GM18907 (cell line): ENCODE data around the gene MILR1.
"Not testable (repeated sequence)": the region's sequence is repeated elsewhere in the genome, so short reads cannot be mapped to it uniquely, and the experiment has no call there.

Experiments used
- ATAC-seq: cut with Tn5 transposase; IDR thresholded peaks from one replicate; pipeline ENCODE4 v1.9.1; 2021; ENCODE audit warnings: mild to moderate bottlenecking, moderate library complexity; ENCODE audit not compliant: unreplicated experiment

MILR1 gene

DNA sequence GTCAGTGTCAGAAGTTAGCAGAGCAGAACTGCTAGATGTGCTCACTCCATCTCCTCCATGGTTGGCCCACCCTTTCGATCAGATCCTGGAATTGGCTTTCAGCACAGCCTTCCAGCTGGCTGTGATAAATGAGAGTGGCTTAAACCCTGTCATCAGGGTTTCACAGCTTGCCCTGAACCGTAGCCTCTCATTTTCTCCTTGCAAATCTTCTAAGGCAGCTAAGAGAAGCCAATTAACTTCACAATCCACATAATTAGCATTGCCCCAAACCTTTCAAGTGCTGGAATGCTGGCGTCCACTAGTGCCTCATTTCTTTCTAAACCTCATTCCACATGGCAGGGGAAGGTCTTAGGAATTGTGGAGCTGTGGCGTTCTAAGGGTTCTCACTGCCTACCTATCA is 21.7 kb downstream of the MILR1 start:
- ATAC-seq = no peak

DNA sequence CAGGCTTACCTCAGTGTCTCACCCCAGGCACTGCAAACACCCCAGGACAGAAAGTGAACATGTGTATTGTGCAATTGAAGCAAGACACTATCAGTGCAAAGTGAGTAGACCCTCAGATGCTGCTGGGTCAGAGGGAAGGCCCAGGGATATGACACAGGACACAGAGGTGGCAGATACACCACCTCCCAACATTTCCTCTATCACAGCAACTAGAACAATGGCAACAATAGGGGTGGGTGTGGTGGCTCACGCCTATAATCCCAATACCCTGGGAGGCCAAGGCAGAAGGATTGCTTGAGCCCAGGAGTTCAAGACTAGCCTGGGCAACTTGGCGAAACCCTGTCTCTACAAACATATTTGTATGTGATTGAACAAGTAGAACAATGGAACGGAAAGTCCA is 22.5 kb downstream of the MILR1 start:
- no peak for ATAC-seq

DNA sequence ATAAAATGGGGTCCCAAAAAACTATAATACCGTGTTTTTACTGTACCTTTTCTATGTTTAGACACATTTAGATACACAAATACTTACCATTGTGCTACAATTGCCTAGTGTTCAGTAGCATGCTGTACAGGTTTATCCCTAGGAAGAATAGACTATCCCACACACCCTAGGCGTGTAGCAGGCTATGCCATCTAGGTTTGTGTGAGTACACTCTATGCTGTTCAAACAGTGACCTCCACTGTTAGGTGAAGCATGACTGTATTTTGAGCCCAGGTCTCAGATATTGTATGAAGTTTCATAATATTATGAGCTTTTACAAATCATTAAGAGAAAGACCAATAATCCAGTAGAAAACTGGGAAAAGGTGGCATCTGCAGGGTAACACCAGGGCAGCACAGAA is 23.6 kb downstream of the MILR1 start:
- ATAC-seq = no peak

DNA sequence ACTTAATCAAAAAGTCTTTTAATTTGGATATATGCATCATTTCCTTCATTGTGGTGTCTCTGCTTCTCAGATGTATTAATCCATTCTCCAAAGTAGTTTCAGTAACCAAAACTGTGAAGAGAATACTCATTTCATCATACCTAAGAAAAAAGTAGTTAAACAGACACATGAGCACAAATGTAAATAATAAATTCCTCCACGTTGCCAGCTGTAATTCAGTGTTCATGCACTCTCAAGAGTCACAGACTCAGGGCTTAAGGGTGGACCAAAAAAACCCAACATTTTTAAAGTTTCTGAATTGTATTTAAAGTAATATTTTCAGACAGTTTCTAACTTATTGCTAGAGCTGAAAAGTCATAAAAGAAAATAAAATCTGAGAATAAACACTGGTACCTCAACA is 28.9 kb downstream of the MILR1 start:
- ATAC-seq = no peak

DNA sequence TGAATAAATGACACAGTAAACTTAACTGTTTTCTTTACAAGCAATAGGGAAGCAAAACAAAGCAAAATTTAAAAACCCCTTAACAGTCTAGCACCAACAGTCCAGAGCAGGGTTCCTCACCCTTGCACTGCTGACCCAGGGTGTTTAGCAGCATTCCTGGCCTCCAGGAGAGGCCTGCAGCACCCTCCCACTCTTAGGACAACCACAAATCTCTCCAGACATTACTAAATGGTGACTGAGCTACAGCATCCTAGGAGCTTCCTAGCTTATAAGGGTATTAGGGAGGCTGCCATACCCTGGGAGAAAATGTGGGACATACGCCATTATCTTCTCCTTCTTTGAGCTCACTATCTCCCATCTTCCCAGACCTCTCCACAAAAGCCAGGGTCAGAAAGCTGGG is 32.0 kb downstream of the MILR1 start:
- no peak for ATAC-seq

DNA sequence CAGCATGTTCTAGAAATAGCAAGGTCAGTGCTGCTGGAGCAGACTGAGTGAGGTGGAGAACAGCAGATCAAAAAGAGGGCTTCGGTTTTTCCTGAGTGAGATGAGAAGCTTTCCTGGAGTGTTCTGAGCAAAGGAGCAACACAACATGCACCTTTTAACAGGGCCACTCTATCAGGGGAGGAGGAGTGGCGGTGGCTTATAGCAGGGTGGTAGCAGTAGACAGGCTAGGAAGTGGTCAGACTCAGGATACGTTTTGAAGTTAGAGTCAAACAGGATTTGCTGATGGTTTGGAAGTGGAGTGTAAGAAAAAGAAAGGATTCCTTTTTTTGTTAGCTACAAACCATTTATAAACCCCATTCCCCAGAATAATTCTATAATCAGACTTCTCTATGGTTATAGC is 35.5 kb downstream of the MILR1 start:
- ATAC-seq = no peak

DNA sequence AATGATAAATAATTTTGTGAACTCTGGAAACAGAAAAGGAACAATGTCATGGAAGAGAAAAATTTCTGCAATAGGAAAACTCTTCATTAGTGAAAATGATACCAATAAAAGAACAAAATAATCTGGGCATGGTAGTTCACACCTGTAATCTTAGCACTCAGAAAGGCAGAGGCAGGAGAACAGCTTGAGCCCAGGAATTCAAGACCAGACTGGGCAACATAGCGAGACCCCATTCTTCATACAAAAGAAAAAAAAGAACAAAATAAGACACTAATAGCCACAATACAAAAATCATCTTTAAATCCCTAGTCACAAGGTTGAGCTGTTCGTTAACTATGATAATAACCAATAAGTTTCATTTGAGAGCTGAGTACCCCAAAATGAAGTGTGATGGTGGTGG is 39.4 kb downstream of the MILR1 start:
- ATAC-seq = no peak

DNA sequence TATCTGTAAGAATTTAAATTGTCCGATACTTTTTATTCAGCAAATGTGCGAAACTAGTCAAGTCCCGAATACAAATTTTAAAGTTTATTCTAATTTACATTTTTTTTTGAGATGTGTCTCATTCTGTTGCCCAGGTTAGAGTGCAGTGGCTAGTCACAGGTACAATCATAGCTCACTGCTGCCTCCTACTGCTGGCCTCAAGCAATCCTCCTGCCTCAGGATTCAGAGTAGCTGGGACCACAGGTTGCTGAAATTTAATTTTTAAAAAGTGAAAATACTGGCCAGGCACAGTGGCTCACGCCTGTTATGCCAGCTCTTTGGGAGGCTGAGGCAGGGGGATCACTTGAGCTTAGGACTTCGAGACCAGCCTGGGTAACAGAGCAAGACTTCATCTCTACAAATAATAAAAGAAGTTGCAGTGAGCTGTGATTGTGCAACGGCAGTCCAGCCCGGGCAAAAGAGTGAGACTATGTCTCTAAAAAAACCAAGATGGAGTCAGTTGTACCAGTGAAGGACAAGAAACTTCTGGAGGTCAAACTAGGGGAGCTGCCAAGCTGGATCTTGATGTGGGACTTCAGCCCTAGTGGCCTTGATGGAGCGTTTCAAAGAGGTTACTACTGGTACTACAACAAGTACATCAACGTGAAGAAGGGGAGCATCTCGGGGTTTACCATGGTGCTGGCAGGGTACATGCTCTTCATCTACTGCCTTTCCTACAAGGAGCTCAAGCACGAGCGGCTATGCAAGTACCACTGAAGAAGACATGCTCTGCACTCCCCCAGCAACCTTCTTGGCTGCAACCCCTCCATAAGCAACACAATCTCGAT is 42.3 kb downstream of the MILR1 start:
- ATAC-seq = no peak

DNA sequence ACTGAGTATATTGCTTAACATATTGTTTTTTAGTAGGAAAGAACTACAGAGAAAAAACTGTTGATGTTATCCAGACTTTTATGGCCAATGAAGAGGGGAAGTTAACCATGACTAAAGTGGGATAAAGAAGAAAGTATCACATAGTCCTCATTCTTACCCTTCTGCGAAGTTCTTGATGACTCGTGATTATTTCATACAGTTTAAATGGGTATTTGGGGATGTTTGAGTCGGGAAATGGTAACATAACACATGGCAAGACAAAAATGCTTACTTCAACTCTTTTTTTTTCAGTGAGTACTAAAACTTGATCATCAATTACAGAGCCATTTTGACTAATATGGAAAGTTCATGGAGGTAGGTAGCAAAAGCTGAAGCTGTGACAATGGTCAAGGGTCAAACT is 43.1 kb downstream of the MILR1 start:
- ATAC-seq = no peak

DNA sequence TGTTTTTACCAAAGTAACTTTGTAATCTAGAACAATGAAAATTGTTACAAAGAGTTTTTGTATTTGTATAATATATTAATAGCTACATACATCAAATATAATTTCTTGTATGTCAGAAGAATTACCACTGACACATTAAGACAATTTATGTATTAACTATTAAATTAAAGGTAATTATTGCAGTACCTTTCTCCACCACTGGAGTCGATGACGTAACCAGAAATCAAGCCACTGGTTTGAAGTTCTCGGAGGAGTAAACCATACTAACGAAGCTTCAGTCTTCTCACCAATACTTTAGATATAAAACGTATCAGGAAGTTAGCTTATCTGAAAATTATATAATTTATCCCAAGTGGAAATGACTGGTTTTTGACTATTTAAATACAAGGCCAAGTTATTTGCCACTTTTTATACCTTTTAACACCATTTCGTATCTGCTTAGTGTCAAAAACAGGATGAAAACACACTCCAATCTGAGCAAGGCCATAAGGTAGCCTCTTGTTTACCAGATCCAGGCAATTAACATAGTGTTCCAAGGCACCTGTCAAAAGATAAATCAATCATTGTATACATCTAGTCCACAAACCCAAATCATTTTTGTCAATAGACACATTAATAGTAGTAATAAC is 43.7 kb downstream of the MILR1 start:
- ATAC-seq = no peak

DNA sequence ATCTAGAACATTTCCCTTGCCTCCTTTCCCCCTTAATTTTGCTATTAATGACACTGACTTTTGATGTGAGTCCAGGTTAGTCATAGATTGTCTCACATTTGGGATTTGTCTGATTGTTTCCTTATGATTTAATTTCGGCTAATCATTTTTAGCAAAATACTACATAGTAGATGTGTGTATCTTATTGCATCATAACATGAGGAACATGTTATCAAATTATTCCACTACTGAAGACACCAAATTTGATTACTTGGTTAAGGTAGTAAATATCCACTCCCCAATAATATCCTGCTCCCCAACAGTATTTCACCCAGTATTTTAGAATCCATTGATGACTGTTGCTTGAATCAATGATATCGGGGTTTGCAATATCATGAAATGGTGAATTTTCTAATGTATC is 45.2 kb downstream of the MILR1 start:
- ATAC-seq = no peak

DNA sequence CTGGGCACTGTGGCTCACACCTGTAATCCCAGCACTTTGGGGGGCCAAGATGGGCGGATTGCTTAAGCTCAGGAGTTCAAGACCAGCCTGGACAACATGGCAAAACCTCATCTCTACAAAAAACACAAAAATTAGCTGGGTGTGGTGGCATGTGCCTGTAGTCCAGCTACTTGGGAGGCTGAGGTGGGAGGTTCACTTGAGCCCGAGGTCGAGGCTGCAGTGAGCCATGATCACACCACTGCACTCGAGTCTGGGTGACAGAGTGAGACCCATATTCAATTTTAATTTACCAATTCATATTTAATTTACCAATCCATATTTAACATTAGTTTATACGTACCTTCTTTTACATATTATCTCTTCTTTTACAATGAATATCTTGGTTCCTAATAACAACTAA is 46.4 kb downstream of the MILR1 start:
- not testable (repeated sequence) for ATAC-seq

DNA sequence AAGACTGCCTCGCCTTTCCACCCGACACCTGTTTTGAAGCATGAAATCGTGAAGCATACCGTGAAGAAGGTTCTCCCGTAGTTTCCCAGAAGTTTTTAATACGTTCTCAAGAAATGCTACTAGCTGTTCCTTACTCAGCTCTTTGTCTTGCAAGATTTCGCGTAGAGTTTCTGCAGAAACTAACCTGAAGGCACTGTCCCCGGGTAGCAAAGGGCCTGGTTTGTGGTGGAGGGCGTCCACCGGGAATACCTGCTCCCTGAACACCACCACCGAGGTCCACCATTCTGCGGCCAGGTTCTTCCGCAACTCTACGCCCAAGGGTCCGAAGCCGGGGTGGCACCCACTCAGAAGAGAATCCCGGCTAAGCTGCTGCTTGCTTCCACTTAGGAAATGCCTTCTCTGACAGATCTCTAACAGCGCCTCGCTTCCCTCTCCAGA is 47.5 kb downstream of the MILR1 start:
- peak; percentile 13 for ATAC-seq

DNA sequence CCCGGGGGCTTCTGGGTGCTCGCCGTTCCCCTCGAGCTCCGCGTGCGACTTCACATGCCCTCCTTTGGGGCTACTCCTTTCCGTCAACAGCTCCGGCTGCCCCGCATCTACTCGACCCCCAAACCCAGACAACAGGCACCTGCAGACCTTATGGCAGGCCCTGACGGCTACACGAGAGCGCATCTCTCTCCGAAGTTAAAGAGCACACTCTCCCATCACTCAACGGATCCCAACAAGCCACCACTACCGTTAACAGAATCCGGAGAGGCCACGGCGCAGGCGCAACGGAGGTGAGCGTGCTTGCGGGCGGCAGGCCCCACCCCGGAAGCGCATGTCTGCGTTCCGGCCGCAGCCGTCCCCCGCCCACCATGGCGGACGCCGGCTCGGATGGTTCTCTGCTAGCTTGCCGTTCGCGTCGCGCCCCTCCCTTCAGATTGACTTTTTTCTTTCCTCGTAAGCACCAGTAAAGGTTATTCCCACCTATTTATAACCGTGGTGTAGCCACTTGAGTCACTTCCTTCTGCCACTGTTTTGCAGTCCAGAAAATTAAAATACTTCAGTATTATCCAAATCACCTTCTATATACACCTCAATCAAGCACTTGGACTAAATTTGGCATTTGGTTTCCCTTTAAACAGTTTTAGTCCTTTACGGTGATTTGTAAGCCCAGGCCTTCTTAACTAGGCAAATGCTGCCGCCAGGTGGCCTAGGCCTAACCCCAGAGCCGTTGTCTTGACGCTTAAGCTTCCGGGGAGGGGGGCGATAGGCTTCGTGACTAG is 48.1 kb downstream of the MILR1 start, which contains the start of gene POLG2:
POLG2 (minus strand) TSS at position 269 of the 779 bp plus-strand sequence; CDS start at position 183, 86 bp downstream.
- ATAC-seq = peak; percentile 82

DNA sequence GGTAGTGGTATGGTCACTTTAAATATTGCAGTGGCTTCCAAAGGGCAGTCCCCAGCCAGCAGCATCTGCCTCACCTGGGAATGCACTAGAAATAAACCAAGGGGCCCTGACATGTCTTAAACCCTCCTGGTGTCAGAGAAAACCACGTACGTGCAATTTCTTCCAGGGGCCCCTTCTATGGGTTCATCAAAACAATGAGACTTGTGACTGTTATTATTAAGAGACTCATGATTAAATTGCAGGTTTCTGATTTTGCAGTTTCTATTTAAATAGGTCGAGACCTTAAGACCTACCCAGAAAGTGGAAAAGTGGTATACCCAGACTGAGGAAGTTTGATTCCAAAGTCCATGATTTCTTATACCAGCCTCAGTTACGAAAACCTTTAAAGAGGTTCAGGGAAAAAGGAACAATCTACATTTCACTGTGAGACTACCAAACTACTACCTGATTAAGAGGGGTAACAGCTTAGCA is 48.7 kb downstream of the MILR1 start:
- ATAC-seq = no peak

DNA sequence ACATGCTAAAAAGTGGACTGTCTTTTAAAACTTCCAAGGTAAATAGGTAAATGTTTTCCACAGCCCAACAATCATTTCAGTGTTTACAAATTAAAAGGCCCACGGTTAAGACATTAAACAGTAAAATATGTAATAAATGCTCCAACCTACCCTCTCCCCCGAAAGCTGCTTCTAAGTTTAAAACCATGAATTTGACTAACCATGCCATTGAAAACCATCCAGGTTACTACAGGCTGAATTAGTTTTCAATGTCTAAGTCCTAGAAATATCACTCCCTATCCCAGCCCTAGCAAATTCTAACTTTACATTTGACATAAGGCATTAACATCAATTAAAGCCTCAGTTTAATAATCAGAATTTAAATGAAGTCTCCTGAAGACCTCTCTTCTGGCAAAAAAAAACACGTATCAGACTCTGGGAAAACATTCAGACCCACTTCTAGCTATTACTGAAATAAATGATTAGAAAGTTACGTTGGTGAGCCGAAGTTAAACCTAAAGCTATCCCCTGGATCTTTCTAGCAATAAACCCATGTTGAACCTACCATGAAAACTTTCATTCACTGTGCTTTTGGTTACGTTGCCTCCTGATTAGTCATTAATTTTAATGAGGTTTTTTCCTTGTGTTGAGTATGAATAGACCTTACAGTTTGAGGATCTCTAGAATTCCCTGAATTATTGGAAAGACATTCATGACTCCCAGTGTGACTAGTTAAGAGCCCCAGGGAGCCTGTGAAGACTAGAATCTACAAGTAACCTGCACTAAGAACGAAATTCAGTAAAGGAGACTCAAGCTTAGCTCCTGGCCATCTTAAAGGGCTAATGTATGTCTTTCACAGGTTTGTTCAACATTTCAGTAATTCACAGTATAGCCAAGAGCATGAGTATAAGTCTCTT is 49.6 kb downstream of the MILR1 start:
- no peak for ATAC-seq

DNA sequence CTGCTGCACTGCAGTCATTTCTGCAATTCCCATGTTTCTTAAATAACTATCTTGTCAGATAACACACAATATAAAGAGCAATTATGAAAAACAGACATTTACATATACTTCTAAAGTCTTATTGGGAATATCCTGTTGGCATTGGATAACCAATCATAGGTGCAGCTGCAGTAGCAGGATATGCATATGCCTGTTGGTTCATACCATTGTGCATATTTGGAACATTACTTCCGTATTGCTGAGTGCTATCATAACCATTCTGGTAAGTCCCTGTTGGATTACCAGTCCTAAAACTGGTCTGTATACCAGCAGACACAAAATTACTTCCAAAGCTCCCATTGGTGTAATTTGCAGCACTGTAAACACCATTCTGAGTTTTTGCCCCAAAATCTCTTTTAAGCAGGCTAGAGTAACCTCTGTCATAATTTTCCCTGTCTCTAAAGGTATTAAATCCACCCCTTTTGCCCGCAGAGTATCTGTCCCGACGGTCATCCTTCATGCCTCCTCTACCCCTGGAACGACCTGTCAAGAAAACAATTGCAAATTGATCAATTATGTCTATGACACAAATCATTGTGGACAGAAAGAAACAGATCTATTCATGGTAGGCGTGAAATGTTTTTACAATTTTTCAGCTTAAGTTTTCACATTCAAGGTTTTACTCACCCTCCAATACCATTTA is 51.0 kb downstream of the MILR1 start:
- ATAC-seq = no peak

DNA sequence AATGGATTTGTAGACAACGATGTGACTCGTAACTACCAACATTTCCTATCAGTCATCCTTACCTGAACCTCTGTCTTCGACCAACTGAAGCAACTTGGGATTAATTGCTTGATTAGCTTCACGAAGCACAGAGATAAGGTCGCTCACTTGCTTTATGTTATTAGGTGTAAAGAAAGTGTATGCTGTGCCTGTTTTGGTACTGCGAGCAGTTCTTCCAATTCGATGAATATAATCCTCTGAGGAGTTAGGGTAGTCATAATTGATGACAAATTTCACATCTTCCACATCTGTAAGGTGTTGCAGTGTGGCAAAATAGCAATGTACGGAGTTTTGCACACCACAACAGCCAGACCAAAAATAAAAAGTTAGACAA is 51.6 kb downstream of the MILR1 start:
- ATAC-seq = no peak

DNA sequence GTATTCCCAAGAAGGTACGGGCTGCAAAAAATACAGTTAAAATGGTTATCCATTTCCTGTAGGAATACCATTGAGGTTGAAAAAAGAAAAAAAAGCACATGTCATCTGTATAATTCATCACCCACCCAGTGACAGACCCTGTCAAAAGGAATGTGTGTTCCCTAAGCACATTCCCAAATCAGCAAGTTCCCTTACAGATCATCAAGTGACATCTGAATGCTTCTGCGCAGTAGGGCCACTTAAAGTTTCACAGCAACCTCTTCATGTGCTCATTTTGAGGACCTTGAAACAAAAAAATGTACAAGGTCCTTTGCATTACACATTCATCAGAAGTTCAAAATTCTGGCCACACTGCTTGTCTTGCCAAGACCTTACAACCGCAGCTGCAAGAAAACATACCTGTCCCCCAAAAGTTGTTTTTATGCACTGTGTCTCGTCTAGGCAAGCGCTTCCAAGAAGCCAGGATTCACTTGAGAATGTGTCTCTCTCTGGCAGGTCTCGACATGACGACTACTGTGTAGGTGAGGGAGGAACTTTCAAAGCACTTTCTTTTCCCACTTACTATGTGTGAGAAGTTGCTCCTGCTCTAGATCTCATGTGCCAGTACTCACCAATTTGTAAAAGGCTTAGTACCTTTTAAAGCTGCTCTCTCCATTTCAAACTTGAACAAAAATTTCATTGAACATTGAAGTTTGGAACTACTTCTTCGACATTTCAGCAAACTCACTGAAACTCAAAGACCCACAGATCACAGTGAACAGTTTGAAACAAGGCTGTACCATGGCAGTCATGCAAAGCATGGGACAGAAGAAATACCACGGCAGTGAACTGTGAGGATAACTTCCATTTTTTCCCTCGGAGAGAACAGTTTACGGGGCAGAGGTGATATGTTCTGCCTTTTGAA is 52.2 kb downstream of the MILR1 start:
- ATAC-seq = no peak
